GM21529 (cell line): ENCODE measurements around the gene IGFBP1.
"Not testable (repeated sequence)": the region's sequence is repeated elsewhere in the genome, so short reads cannot be mapped to it uniquely, and the experiment has no call there.

ENCODE experiments used
- ATAC-seq: cut with Tn5 transposase; IDR thresholded peaks from one replicate; pipeline ENCODE4 v1.9.1; 2021; ENCODE audit not compliant: unreplicated experiment

Gene IGFBP1

DNA sequence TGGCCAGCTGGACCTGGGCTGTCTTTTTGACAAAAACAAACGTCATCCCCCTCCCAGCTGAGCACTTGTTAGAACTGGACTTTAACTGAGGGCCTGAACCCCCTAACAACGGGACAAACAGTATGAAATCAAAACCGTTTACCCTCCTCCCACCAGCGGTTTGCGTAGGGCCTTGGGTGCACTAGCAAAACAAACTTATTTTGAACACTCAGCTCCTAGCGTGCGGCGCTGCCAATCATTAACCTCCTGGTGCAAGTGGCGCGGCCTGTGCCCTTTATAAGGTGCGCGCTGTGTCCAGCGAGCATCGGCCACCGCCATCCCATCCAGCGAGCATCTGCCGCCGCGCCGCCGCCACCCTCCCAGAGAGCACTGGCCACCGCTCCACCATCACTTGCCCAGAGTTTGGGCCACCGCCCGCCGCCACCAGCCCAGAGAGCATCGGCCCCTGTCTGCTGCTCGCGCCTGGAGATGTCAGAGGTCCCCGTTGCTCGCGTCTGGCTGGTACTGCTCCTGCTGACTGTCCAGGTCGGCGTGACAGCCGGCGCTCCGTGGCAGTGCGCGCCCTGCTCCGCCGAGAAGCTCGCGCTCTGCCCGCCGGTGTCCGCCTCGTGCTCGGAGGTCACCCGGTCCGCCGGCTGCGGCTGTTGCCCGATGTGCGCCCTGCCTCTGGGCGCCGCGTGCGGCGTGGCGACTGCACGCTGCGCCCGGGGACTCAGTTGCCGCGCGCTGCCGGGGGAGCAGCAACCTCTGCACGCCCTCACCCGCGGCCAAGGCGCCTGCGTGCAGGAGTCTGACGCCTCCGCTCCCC is at the start of gene IGFBP1:
TSS of gene IGFBP1 (plus strand) at position 304 of the 808 bp plus-strand sequence. CDS start at position 469, 165 bp downstream.
- ATAC-seq: no peak

- not testable (repeated sequence) for ATAC-seq
These were observed 49.4 kb upstream of the IGFBP1 start for GRCh38 chr7:45838852-45839251.

DNA sequence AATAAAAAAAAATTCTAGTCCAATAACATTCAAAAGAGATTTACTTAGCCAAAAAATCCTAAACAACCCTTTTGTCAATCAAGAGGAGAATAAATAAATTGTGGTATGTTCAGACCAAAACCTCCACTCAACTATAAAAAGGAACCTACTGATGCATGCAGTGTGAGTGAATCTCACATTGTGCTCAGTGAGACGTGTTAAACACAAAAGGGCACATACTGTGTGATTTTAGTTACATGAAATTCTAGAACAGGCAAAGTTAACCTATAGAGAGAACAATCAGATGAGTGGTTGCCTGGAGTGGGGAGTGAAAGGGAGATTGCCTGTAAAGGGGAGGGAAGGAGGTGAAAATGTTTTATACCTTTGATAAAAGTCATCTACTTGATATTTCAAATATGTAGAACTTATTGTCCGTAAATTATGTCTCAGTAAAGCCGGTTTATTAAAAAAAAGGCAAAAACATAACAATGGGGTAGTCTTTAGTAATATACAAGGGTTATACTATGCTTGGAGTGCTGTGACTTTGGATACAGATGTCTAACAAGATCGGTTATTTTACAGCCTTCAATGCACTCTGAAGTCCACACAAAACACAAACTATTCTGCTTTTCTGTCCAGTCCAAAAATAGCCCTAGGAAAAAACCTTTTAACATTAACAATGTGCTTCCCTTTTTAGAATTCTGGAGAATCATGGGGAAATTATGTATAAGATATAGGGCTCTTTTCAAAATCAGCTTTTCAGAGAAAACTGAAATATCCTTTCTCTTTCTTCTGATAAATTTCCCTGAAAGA is 46.2 kb upstream of the IGFBP1 start:
- not testable (repeated sequence) for ATAC-seq

DNA sequence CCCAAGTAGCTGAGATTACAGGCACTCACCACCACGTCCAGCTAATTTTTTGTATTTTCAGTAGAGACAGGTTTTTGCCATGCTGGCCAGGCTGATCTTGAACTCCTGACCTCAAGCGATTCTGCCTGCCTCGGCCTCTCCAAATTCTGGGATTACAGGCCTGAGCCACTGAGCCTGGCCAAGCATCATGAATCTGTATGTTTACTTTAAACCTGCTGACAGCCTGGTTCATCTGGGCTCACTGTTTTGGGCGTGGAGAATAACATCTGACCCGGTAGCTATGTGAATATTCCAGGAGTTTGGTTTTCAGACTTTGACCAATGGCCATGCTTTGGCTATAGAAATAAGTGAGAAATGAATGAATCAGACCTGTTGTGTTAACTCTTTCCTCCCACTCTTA is 41.8 kb upstream of the IGFBP1 start:
- ATAC-seq: not testable (repeated sequence)

DNA sequence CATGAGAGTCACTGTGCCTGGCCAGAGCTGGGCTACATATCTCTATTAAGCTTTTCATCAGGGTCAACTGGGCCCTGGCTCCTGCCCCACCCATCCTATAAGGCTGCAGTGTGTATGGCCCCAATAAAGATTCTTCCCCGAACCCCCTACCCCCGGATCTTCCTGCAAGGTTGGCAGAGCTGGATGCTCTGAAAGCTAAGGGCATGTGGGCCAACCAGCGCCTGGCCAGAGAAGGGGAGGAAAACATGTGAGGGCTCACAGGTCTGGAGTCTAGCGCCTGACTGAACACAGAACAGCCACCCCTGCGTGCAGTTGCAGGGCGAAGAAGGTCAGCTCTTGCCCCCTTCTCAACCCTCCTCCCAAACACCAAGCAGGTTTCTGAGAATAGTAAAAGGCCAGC is 39.6 kb upstream of the IGFBP1 start:
- not testable (repeated sequence) for ATAC-seq

DNA sequence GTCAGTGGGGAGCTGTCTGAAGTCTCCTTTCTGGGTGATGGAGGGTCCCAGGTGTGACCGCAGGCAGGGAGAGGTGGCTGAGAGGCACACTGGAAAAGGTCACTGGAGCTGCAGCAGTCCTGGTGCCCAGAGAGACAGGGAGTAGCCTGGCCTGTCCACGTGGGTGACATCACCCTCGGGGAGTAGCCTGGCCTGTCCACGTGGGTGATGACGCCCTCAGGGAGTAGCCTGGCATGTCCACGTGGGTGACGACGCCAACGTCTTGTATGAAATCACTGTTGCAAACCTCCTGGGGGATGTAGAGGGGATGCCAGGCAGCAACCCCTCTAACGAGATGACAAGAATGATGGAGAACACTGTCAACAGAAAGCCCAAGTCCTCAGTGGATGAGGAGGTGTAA is 35.3 kb upstream of the IGFBP1 start:
- ATAC-seq: not testable (repeated sequence)

GRCh38 chr7:45853491-45853890 is 34.8 kb upstream of the IGFBP1 start:
- ATAC-seq: not testable (repeated sequence)

DNA sequence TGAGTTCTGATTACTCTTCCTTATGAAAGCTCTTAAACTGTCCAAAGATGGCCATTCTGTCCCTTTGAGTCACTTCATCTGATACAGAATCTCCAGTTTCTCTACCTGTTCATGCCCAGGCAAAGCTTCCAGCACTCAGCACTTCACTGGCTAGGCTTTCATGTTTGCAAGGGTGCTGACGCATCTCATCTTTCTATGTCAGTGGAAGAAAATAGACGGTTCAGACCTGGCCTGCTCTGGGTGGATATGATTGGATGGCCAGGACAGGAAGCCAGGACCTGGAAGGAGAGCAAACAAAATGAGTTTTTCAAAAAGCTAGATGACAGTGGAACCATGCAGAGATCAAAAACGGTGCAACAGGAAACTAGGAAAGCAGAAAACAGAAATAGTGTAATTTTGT is 32.6 kb upstream of the IGFBP1 start:
- ATAC-seq: not testable (repeated sequence)

DNA sequence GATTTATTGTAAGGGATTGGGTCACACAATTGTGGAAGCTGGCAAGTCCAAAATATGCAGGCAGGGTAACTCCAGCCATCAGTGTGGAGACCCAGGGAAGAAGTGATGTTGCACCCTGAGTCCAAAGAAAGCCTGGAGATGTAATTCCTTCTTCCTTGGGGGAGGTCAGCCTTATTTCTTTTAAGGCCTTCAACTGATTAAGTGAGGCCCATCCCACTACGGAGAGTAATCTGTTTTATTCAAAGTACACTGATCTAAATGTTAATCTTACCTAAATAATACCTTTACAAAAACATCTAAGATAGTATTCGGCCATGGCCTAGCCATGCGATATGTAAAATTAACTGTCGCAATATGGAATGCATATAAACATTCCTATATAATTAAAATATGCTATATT is 31.4 kb upstream of the IGFBP1 start:
- ATAC-seq: not testable (repeated sequence)

- no peak for ATAC-seq
These were observed 24.6 kb upstream of the IGFBP1 start for GRCh38 chr7:45863715-45864114.

- ATAC-seq: no peak
These were observed 22.5 kb upstream of the IGFBP1 start for GRCh38 chr7:45865594-45866410.

- ATAC-seq: no peak
These were observed 20.8 kb upstream of the IGFBP1 start for GRCh38 chr7:45867471-45867870.

DNA sequence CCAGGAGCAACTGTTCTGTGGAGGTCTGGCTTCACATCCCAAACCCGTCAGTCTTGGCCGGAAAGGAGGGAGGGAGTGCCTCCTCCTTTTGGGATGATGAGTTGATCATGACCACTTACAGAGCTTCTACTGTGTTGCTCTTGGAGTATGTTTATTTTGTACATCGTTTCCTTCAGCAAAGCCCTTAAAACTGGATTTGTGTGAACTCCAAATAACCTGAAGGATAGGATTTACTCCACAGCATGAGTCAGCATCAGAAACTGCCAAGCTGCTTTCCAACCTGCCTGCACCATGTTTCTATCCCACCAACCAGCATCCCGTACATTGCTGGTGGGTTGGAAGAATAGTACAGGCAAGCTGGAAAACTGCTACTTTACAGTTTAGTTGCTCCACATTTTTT is 18.9 kb upstream of the IGFBP1 start:
- ATAC-seq: no peak

- no peak for ATAC-seq
These were observed 15.9 kb upstream of the IGFBP1 start for GRCh38 chr7:45872116-45873034.

GRCh38 chr7:45873035-45873354 is 15.3 kb upstream of the IGFBP1 start, which contains the start of gene CCDC201:
TSS of gene CCDC201 (minus strand) at chr7:45873082. CDS start at chr7:45873007, 75 bp downstream.
- ATAC-seq: no peak

DNA sequence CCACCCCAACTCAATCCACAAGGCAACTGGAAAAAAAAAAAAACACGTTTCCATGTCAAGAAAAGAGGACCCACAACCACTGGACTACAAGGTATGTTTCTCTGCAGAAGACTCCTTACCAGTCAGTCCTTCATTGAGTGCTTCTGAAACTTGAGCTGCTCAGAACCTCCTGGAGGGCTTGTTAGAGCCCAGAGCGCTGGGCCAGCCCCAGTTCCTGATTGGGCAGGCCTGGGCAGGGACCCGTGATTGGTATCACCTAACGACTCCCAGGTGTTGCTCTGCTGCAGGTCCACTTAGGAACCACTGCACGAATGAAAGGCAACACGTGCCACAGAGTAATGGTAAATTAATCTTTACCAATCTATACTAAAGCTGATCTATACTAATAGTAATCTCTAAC is 14.9 kb upstream of the IGFBP1 start:
- ATAC-seq: no peak

- ATAC-seq: no peak
These were observed 13.7 kb upstream of the IGFBP1 start for GRCh38 chr7:45874408-45875131.

DNA sequence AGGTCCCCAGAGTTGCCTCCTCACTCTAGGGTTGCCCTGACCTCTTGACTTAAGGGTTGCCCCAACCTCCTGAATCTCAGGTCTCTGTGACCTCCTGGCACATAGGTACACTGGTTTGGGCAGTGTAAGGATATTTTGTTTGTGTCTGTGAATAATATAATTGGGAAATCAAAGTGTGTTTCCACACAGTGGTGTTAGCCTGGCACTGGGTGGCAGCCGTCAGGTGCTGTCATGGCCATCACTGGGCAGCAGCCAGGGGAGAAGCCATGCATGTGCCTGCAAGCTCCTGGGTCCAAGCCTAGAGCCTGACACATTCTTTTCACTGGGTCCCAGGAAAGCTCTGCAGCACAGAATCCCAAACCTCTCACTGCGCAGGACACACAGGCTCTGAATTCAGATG is 11.8 kb upstream of the IGFBP1 start:
- no peak for ATAC-seq

DNA sequence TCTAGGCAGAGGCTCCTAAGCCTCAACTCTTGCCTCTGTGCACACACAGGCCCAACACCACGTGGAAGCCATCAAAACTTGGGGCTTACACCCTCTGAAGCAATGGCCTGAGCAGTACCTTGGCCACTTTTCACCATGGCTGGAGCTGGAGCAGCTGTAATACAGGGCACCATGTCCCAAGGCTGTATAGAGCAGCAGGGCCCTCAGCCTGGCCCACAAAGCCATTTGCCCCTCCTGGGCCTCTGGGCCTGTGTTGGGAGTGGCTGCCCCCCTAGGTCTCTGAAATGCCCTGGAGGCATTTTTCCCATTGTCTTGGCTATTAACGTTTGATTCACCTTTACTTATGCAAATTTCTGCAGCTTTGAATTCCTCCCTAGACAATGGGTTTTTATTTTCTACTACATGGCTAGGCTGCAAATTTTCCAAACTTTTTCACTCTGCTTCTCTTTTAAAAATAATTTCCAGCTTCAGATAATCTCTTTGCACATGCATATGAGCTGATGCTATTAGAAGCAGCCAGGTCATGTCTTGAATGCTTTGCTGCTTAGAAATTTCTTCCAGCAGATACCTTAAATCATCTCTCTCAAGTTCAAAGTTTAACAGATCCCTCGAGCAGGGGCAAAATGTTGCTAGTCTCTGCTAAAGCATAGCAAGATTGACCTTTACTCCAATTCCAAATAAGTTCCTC is 9.7 kb upstream of the IGFBP1 start:
- ATAC-seq: no peak
